CD4-positive, alpha-beta T cell (primary cell): ENCODE results near the gene WDFY4. TPM values are rescaled to one million over a fixed set of nuclear protein-coding genes. Genes with fewer than 3 reads are reported as not detected.
A peak's percentile ranks its signal among the peaks of the same experiment; 100 is the strongest.

ENCODE experiments used
- ATAC-seq: fragments of 200-7000 bp; cut with Tn5 transposase; one replicate; pipeline ENCODE4 v1.10.0; 2022; ENCODE audit warnings: mild to moderate bottlenecking; ENCODE audit not compliant: poor library complexity
- CTCF ChIA-PET: fragments of 350-600 bp; sonication (Branson Sonifier 250); formaldehyde crosslinking; loops from one replicate; lab custom pipeline; 2021; ENCODE audit warnings: antibody characterized with exemption, inconsistent platforms; lab: Charles Lee
- POLR2A ChIA-PET: fragments of 350-600 bp; sonication (Branson Sonifier 250); formaldehyde crosslinking; loops from one replicate; lab custom pipeline; 2021; ENCODE audit warnings: antibody characterized with exemption, inconsistent platforms; lab: Charles Lee
- DNase-seq, 14 experiments: peaks; one replicate each; pipeline ENCODE4 v3.0.0-alpha.2; 2013 to 2020; ENCODE audit warnings: mixed read lengths in 2 of 14
- H3K27ac ChIP-seq, 2 donors: one replicate each; pipeline versions ENCODE4 v1.5.1 to v1.7.0; 2013; ENCODE audit warnings: low read length in 2 of 2, low read depth in 1 of 2, mild to moderate bottlenecking in 1 of 2
- H3K27me3 ChIP-seq, 2 experiments: 1 replicate in 1 of 2; 2 replicates in 1 of 2; pipeline versions ENCODE4 v1.6.1 to v1.7.0; 2013; ENCODE audit warnings: low read length in 2 of 2, control low read depth in 1 of 2, mild to moderate bottlenecking in 1 of 2, moderate library complexity in 1 of 2; ENCODE audit not compliant: insufficient read depth in 2 of 2, control insufficient read depth in 1 of 2
- H3K36me3 ChIP-seq: one replicate; pipeline ENCODE4 v1.6.1; 2013; ENCODE audit warnings: low read length, control low read depth; ENCODE audit not compliant: insufficient read depth
- H3K4me1 ChIP-seq: one replicate; pipeline ENCODE4 v1.6.1; 2013; ENCODE audit warnings: low read length, control low read depth; ENCODE audit not compliant: insufficient read depth
- H3K4me3 ChIP-seq: one replicate; pipeline ENCODE4 v1.5.1; 2013; ENCODE audit warnings: mild to moderate bottlenecking, low read length, moderate library complexity
- H3K9me3 ChIP-seq, 2 experiments: 1 replicate in 1 of 2; 2 replicates in 1 of 2; pipeline versions ENCODE4 v1.6.1 to v1.7.0; 2013; ENCODE audit warnings: low read length in 2 of 2, mild to moderate bottlenecking in 2 of 2, control low read depth in 1 of 2, moderate library complexity in 1 of 2; ENCODE audit not compliant: control insufficient read depth in 1 of 2, insufficient read depth in 1 of 2
- H3K27ac Mint-ChIP-seq: one replicate; pipeline ENCODE4 v1.8.0; 2020; ENCODE audit warnings: mixed read lengths
- H3K27me3 Mint-ChIP-seq: one replicate; pipeline ENCODE4 v1.8.0; 2021; ENCODE audit warnings: mixed read lengths
- H3K36me3 Mint-ChIP-seq: one replicate; pipeline ENCODE4 v1.8.0; 2021; ENCODE audit warnings: low read depth, mixed read lengths
- H3K4me1 Mint-ChIP-seq: one replicate; pipeline ENCODE4 v1.8.0; 2021; ENCODE audit warnings: low read depth, mixed read lengths
- H3K4me3 Mint-ChIP-seq: one replicate; pipeline ENCODE4 v1.8.0; 2020; ENCODE audit warnings: mild to moderate bottlenecking, mixed read lengths
- H3K9me3 Mint-ChIP-seq: one replicate; pipeline ENCODE4 v1.8.0; 2020; ENCODE audit warnings: mixed read lengths
- intact Hi-C, 2 experiments: fragments of 100-400 bp; cut with DNase I in 1 of 2; cut with micrococcal nuclease in 1 of 2; formaldehyde crosslinking; loops; one replicate each; pipeline versions ENCODE4 v1.15.1 to v1.9.0; 2023 to 2025; cut with DNase I, micrococcal nuclease
- total RNA-seq, 174 experiments: library from RNA in 2 of 174; stranded (reverse) in 2 of 174; gene quantifications; one replicate each; pipeline ENCODE4 v1.2.3 and lab custom pipeline; 2021 to 2026
- TF ChIP-seq, protein P1 (sequence below): fragments of 200-600 bp; IDR thresholded peaks from one replicate; pipeline ENCODE4 v1.8.0; 2022; ENCODE audit warnings: antibody characterized with exemption, mild to moderate bottlenecking

The WDFY4 gene
- total RNA-seq, 2 experiments from 2014 or later, result 1.3 to 2.5 TPM

DNA sequence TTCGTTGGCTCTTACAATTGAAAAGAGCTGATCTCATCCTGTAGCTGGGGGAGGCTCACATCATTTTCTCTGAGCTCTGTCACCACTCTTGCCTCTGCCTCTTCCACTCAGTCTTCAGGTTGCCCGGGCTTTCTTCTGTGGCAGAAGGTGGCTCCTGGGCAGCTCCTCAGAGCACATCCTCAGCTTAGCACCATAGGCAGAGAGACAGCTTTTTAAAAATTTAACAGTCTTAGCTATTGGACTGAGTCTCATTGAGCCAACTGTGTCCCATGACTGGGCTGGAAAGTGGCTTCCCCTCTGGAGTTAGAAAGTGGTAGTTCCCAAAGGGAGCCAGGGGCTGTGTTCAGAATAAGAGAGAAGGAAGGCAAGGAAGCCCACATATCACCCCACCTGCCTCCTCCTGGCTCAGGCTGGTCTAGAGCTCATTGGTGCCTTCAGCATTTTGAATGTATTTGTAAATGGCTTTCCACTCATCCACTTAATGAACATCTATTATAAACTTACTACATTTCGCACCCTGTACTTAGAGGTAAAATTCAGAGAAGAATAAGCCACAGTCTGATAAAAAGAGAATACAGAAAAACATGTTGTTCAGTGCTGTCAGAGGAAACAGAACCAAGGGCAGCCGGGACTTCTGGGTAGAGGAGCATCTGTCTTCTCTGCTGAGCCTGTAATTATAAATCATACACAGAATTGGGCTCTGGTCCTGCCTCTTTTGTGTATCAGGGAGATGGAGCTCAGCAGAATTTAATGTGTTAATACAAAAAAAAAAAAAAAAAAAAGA is 119.3 kb downstream of the WDFY4 start:
- DNase-seq (no peak), ATAC-seq (peak; percentile 31)
- Histone ChIP-seq H3K4me3 (no peak overlapping the region), H3K4me1 (peaks cover 34% of the 10 kb centered on the region), H3K27me3 (no peaks in the 10 kb centered on the region), H3K9me3 (peaks cover 0 to 9% of the 10 kb centered on the region in 2 experiments), H3K36me3 (no peaks in the 10 kb centered on the region), H3K27ac (no peak overlapping the region)
- ChIA-PET POLR2A (no interaction called here), CTCF (no interaction called here)
- Mint-ChIP-seq H3K36me3 (peaks cover 5% of the 10 kb centered on the region), H3K9me3 (peaks cover 6% of the 10 kb centered on the region), H3K4me3 (peak overlapping the region; percentile 56), H3K4me1 (peaks cover 68% of the 10 kb centered on the region), H3K27ac (peak overlapping the region; percentile 87), H3K27me3 (no peaks in the 10 kb centered on the region)
- intact Hi-C loops, result no loop called here
- TF ChIP-seq, protein P1, sequence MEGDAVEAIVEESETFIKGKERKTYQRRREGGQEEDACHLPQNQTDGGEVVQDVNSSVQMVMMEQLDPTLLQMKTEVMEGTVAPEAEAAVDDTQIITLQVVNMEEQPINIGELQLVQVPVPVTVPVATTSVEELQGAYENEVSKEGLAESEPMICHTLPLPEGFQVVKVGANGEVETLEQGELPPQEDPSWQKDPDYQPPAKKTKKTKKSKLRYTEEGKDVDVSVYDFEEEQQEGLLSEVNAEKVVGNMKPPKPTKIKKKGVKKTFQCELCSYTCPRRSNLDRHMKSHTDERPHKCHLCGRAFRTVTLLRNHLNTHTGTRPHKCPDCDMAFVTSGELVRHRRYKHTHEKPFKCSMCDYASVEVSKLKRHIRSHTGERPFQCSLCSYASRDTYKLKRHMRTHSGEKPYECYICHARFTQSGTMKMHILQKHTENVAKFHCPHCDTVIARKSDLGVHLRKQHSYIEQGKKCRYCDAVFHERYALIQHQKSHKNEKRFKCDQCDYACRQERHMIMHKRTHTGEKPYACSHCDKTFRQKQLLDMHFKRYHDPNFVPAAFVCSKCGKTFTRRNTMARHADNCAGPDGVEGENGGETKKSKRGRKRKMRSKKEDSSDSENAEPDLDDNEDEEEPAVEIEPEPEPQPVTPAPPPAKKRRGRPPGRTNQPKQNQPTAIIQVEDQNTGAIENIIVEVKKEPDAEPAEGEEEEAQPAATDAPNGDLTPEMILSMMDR, result no peak

DNA sequence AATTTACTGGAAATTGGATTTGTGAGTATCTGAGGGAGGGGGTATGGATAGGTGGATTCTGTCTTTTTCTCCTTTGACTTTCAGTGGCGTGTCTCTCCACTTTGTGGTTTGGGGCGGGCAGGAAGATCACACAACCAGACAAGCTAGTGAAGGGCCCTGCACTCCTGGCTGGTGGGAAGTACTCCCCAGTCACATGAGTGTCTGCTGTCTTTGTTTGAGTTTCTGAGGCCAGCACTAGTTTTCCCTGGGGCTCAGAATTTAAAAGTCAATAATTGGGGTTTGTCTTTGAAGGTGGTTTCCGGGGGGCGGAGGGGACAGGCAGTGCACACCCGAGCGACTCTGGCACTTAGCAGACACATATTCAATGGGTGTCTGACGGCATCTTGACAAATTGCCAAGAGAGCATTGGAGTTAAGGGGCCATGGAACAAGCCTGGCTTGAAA is 120.1 kb downstream of the WDFY4 start:
- ATAC-seq (peak; percentile 68), DNase-seq (peak in 4 of 14 experiments; percentile 15 to 29 (median 25))
- Mint-ChIP-seq H3K36me3 (peaks cover 5% of the 10 kb centered on the region), H3K27me3 (no peaks in the 10 kb centered on the region), H3K9me3 (peaks cover 6% of the 10 kb centered on the region), H3K4me3 (peak overlapping the region; percentile 39), H3K4me1 (peaks cover 61% of the 10 kb centered on the region), H3K27ac (peak overlapping the region; percentile 87)
- Histone ChIP-seq H3K9me3 (peaks cover 0 to 4% of the 10 kb centered on the region in 2 experiments), H3K36me3 (no peaks in the 10 kb centered on the region), H3K4me3 (no peak overlapping the region), H3K4me1 (peaks cover 34% of the 10 kb centered on the region), H3K27me3 (no peaks in the 10 kb centered on the region), H3K27ac (no peak overlapping the region)
- intact Hi-C loops, result no loop called here
- TF ChIP-seq, protein P1, result no peak
- ChIA-PET CTCF (no interaction called here), POLR2A (no interaction called here)

DNA sequence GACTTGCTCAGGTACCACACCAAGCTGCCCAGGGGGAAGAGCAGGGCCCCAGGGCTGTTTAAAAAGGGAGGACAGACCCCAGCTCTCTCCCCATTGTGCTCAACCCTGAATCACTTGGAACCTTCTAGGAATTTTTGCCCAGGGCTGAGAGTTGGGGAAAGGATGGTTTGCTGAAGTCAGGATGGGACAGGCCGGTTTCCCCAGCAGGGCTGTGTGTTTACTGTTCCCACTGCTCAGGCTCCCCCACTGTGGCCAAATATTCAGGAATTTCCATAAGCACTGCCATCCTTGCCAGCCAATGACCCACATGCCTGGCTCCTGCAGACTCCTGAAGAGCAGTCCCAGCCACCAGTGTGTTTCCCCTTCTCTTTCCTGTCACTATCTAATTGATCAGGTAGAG is 120.7 kb downstream of the WDFY4 start:
- H3K9me3 Mint-ChIP-seq, result peaks cover under 1% of the 10 kb centered on the region
- Histone ChIP-seq H3K9me3 (peaks cover 0 to 2% of the 10 kb centered on the region in 2 experiments), H3K4me3 (no peak overlapping the region), H3K27ac (no peak overlapping the region), H3K36me3 (no peaks in the 10 kb centered on the region), H3K27me3 (no peaks in the 10 kb centered on the region), H3K4me1 (peaks cover 31% of the 10 kb centered on the region)
- POLR2A ChIA-PET, result no interaction called here
- H3K27ac Mint-ChIP-seq, result peak overlapping the region; percentile 87
- CTCF ChIA-PET, result no interaction called here
- H3K36me3 Mint-ChIP-seq, result no peaks in the 10 kb centered on the region
- DNase-seq, result no peak
- H3K4me1 Mint-ChIP-seq, result peaks cover 54% of the 10 kb centered on the region
- intact Hi-C loops, result no loop called here
- no peak for ATAC-seq
- H3K27me3 Mint-ChIP-seq, result no peaks in the 10 kb centered on the region
- TF ChIP-seq, protein P1, result no peak
- H3K4me3 Mint-ChIP-seq, result no peak overlapping the region
